LNCAP (cell line): ENCODE measurements around the gene ELL.

Experiments used
- CTCF ChIP-seq: fragments of 450-650 bp; IDR thresholded peaks from 2 replicates; pipeline ENCODE4 v1.5.1; 2017; ENCODE audit warnings: mild to moderate bottlenecking

ELL gene

GRCh38 chr19:18456974-18457373, 64.9 kb downstream of the ELL start:
- TF ChIP-seq CTCF, result no peak

- no peak for TF ChIP-seq CTCF
Measured at GRCh38 chr19:18456279-18456678, 65.6 kb downstream of the ELL start.

- no peak for TF ChIP-seq CTCF
Measured at GRCh38 chr19:18453269-18454024, 68.4 kb downstream of the ELL start.

GRCh38 chr19:18452386-18452785, 69.5 kb downstream of the ELL start:
- TF ChIP-seq CTCF, result no peak

GRCh38 chr19:18450931-18451836, 70.7 kb downstream of the ELL start:
- peak; percentile 98 for TF ChIP-seq CTCF

GRCh38 chr19:18450021-18450930, 71.6 kb downstream of the ELL start:
- TF ChIP-seq CTCF, result no peak

- no peak for TF ChIP-seq CTCF
Measured at GRCh38 chr19:18449552-18449951, 72.3 kb downstream of the ELL start.
